WERI-Rb-1 (cell line): ENCODE data around the gene PPT2.
"Not testable (repeated sequence)": the region's sequence is repeated elsewhere in the genome, so short reads cannot be mapped to it uniquely, and the experiment has no call there.

Experiments used
- DNase-seq: peaks from one replicate; pipeline ENCODE4 v3.0.0-alpha.2; 2020
- H3K27ac ChIP-seq: fragments of 250-450 bp; sonication (Bioruptor Pico); 2 replicates; pipeline ENCODE4 v1.5.1; 2020; ENCODE audit warnings: mild to moderate bottlenecking, moderate library complexity
- H3K27me3 ChIP-seq: fragments of 250-450 bp; sonication (Bioruptor Pico); 2 replicates; pipeline ENCODE4 v1.5.1; 2021; ENCODE audit warnings: mild to moderate bottlenecking, low read depth, moderate library complexity; ENCODE audit not compliant: insufficient read depth, severe bottlenecking
- H3K36me3 ChIP-seq: fragments of 250-450 bp; sonication (Bioruptor Pico); 2 replicates; pipeline ENCODE4 v1.5.1; 2020; ENCODE audit warnings: mild to moderate bottlenecking, moderate library complexity
- H3K4me3 ChIP-seq: 2 replicates; pipeline ENCODE4 v1.5.1; 2011; ENCODE audit warnings: low read depth, mild to moderate bottlenecking, control low read depth, low read length
- H3K9me3 ChIP-seq: fragments of 250-450 bp; sonication (Bioruptor Pico); 2 replicates; pipeline ENCODE4 v1.5.1; 2021; ENCODE audit warnings: mild to moderate bottlenecking, moderate library complexity; ENCODE audit not compliant: severe bottlenecking
- CTCF ChIP-seq: IDR thresholded peaks from 2 replicates; pipeline ENCODE4 v1.5.1; 2011; ENCODE audit warnings: low read depth, mild to moderate bottlenecking, control low read depth, inconsistent platforms, low read length

PPT2 gene

GRCh38 chr6:32202186-32202585 is 48.2 kb downstream of the PPT2 start:
- Histone ChIP-seq H3K27ac (no peak overlapping the region), H3K4me3 (no peak overlapping the region)
- DNase-seq: no peak

GRCh38 chr6:32203426-32204267 is 49.7 kb downstream of the PPT2 start:
- DNase-seq: no peak
- TF ChIP-seq CTCF: no peak
- Histone ChIP-seq H3K27me3 (no peaks in the 10 kb centered on the region), H3K36me3 (no peaks in the 10 kb centered on the region), H3K4me3 (no peak overlapping the region), H3K27ac (no peak overlapping the region), H3K9me3 (no peaks in the 10 kb centered on the region)

More at GRCh38 chr6:32202186-32202585, 48.2 kb downstream of the PPT2 start:
- Histone ChIP-seq H3K36me3 (no peaks in the 10 kb centered on the region), H3K27me3 (no peaks in the 10 kb centered on the region), H3K9me3 (no peaks in the 10 kb centered on the region)
- no peak for TF ChIP-seq CTCF

GRCh38 chr6:32204268-32204715 is 50.4 kb downstream of the PPT2 start:
- no peak for DNase-seq
- H3K27ac ChIP-seq: no peak overlapping the region
- no peaks in the 10 kb centered on the region for H3K27me3 ChIP-seq
- no peaks in the 10 kb centered on the region for H3K9me3 ChIP-seq
- H3K4me3 ChIP-seq: no peak overlapping the region
- no peaks in the 10 kb centered on the region for H3K36me3 ChIP-seq
- TF ChIP-seq CTCF: no peak

- Histone ChIP-seq H3K36me3 (no peaks in the 10 kb centered on the region), H3K9me3 (no peaks in the 10 kb centered on the region), H3K4me3 (no peak overlapping the region), H3K27ac (no peak overlapping the region), H3K27me3 (no peaks in the 10 kb centered on the region)
- TF ChIP-seq CTCF: no peak
- no peak for DNase-seq
These were observed 55.1 kb downstream of the PPT2 start for GRCh38 chr6:32208996-32209395.

GRCh38 chr6:32210191-32210601 is 56.3 kb downstream of the PPT2 start:
- Histone ChIP-seq H3K27me3 (peaks cover 6% of the 10 kb centered on the region), H3K9me3 (no peaks in the 10 kb centered on the region), H3K36me3 (no peaks in the 10 kb centered on the region), H3K4me3 (no peak overlapping the region), H3K27ac (no peak overlapping the region)
- TF ChIP-seq CTCF: no peak
- DNase-seq: no peak

- H3K9me3 ChIP-seq, H3K27me3 ChIP-seq, H3K4me3 ChIP-seq, DNase-seq, H3K27ac ChIP-seq, H3K36me3 ChIP-seq: not testable (repeated sequence)
These were observed 57.5 kb downstream of the PPT2 start for GRCh38 chr6:32211432-32211831.
